Measurements from ENCODE around the gene BCR.
"Not testable (repeated sequence)": the region's sequence is repeated elsewhere in the genome, so short reads cannot be mapped to it uniquely, and the experiment has no call there.

The BCR gene

DNA sequence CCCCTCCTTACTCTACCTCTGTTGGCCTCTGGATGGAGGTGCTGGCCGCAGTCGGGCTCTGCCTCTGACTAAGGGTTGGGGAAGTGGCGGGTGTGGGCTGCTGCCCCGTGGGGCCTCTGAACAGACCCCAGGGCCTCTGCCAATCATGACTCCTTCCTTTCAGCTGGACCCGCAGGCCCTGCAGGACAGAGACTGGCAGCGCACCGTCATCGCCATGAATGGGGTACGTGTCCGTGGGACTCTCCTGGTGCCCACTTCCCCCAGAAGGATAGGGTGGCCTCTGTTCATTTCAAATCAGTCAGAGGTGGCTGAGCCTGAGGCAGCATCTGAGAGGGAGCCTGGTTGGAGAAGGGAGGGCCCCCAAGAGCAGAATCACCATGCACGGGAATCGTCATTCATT is 129.0 kb downstream of the BCR start:
- DNase-seq (ENCODE audit: low spot score); FAIRE-seq: not testable (repeated sequence)

DNA sequence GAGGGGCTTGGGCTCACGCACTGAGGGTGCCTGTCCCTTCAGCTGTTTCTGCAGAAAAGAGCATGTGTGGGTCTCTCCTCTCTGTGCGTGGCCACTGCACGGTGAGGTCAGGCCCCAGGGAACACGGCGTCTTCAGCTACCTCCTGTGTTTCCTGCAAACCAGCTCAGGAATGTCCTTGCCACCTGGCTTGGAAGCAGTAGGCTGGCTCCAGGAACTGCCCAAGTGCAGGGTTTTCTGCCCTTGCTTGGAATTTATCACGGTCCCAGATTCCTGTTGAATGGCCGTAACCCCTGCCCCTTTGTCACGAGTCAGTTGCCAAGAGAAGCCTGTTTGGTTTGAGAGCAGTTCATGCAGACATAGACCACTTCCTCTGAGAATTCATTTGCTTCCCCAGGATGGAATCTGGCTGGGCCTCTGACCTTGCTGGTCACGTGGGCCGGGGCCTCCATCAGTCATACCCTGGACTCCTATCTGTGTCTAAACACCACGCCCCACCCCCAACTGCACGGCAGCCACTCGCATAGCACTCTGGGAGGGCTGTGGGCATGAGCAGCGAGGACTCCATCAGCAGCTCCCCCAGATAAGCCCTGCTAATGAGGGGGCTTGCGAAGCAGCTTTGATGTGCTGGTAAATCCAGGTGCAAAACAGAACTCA is 130.3 kb downstream of the BCR start:
- peak; percentile 38 for FAIRE-seq
- not testable (repeated sequence) for DNase-seq (ENCODE audit: low spot score)

DNA sequence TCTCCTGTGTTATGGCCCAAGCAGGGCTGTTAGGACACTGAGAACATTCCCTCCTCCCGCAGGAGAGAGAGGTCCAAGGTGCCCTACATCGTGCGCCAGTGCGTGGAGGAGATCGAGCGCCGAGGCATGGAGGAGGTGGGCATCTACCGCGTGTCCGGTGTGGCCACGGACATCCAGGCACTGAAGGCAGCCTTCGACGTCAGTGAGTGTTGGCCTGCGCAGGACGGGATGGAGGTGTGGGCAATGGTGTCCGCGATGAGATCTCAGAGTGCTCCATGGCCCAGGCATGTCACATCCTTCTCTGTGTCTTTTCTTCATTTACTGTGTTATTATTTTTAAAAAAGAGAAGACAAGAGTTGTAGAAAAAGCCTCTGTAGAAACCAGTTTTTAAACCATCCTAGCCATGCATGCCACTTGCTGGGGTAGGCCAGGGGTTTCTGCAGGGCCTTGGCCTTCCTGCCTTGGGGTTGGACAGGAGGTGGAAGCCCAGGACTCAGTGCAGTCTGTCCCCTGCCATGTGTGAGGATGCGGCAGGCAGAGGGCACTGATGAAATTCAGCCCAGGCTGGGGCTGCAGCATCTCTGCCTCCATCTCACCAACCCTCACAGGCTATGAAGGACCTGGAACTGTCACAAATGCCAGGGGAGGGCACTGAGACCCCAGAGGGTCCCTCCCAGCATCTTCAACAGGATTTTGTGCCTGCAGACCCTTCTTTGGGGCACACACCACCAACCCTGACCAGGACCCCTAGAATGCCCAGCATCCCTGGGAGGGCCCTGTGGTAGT is 131.5 kb downstream of the BCR start:
- not testable (repeated sequence) for DNase-seq (ENCODE audit: low spot score); FAIRE-seq

DNA sequence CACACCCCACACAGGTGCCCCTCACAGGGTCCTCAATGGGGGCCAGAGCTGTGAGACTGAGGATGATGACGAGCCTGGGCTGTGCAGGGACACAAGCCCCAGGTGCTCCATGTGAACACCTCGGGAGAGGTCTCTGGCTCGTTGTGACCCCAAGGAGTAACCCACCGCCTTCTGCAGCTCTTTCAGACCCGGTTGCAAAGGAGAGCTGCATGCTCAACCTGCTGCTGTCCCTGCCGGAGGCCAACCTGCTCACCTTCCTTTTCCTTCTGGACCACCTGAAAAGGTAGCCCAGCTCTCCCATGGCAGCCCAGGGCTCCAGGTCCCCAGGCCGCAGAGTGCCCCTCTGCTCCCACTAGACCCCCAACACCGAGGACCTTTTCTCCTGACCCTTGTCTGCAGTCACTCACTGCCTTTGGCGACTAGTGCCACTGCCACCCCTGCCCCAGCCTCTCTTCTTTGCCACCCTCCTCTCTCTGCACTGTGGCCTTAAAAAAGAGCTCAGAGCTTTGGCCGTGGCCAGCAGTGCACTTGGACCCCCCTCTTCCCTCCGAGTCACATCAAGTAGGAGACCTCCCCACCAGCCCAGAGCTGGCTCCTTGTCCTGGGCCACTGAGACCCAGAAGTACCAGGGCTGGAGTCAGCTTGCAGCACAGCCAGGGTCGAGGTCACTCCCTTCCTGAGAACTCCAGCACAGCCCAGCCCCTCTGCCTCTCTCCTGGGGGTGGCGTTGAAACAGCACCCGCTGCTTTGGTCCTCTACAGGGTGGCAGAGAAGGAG is 133.7 kb downstream of the BCR start:
- DNase-seq (ENCODE audit: low spot score) (no peak), FAIRE-seq (no peak)

DNA sequence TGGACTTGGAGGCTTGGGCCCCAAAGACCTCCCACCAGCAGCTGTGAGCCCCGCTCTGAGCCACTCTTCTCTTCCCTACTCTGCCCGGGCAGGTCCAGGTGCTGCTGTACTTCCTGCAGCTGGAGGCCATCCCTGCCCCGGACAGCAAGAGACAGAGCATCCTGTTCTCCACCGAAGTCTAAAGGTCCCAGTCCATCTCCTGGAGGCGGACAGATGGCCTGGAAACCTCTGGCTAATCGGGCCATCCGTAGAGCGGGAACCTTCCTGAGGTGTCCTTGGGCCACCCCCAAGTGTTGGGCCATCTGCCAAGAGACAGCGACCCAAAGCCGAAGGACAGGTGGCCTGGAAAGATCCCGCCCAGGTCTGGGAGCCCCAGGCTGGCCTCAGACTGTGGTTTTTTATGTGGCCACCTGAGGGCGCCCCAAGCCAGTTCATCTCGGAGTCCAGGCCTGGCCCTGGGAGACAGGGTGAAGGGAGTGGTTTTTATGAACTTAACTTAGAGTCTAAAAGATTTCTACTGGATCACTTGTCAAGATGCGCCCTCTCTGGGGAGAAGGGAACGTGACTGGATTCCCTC is 135.1 kb downstream of the BCR start:
- peak; percentile 73 for FAIRE-seq

DNA sequence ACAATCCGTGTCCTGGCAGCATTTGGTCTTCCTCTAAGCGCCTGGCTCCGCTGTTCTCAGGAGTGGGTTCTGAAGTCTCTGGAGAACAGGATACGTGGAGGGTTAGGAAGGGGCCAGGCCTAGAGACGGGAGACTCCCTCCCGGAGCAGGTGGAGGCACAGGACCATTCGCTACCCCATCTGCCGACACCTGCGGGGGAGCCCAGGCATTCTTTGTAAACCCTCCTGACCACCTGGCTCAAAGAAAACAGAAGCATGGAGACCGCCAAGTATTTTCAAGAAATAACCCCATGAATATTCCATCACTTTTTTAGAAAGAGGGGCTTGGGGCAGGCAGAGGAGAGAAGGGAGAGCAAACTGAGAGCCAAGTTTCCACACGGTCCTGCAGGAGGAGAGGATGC is 136.3 kb downstream of the BCR start:
- DNase-seq (ENCODE audit: low spot score); FAIRE-seq: not testable (repeated sequence)

More for the DNA sequence above, 135.1 kb downstream of the BCR start:
- DNase-seq (ENCODE audit: low spot score), result peak; percentile 82

DNA sequence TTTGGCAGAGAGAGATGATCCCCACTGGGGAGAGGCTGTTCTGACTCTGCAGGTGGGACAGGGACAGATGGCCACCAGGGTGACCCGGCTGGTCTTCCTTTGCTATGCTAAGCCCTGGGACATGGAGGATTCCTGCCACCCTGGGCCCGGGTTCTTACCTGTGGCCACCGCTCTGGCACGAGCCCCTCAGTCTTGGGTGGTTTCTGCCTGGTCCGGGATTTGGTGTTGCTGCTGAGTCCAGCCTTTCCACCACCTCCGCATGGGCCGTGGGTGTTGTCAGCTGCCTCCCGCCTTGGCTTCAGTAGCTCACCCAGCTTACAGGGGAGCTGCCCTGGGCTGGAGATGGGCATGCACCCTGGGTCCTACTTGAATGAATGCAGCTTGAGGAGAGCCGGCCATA is 138.0 kb downstream of the BCR start:
- DNase-seq (ENCODE audit: low spot score); FAIRE-seq: not testable (repeated sequence)

DNA sequence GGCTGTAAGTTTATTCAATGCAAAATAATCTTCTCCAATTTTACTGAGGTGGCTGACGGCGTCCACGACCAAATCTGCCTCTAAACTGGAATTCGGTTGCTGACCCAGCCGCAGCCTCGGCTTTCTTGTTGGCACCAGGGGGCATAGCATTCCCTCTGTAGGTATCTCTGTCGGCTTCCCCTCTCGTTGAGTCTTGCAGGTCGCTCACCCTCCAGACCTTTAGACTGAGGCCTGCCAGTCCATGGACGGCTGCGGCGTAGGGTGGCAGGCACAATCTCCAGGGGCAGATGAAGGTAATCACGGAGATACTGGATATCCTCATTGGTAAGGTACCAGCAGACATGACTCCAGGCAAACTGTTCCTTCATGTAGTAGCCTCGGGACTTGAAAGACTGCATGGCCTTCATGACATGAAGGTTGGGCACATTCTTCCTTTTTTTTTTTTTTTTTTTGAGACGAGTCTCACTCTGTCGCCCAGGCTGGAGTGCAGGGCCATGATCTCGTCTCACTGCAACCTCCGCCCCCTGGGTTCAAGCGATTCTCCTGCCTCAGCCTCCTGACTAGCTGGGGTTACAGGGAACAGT is 142.3 kb downstream of the BCR start:
- FAIRE-seq; DNase-seq (ENCODE audit: low spot score): not testable (repeated sequence)

DNA sequence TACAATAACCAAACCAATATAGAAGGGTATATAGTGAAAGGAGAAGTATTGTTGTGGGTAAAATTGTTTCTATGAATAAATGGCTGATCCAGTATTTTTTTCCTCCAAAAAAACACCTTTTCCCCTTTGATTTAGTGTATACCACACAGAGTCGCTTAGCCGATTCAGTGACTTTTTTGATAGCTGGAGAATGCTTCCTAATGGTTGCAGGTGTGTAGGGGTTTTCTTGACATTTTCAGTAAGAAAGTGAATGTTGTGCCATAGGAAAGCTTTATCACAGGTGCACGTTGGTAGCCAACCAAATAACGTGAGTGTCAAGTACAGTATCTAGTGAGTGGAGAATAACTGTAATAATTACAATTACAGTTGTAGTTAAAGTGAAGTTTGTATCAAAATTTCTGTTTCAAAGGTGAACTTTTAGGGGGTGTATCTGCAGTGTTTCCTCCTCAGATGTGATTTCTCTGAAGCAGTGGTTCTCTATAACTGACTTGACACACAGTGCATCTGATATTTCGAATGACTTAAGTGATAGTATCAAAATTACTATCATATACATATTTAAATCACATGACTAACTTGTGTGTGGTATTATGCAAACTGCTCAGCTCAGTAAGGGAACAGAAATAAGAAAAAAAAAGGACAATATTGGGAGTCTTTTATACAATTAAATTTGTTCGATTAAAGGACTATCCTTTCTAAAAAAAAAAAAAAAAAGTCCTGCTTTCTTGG is 143.8 kb downstream of the BCR start:
- FAIRE-seq; DNase-seq (ENCODE audit: low spot score): not testable (repeated sequence)

DNA sequence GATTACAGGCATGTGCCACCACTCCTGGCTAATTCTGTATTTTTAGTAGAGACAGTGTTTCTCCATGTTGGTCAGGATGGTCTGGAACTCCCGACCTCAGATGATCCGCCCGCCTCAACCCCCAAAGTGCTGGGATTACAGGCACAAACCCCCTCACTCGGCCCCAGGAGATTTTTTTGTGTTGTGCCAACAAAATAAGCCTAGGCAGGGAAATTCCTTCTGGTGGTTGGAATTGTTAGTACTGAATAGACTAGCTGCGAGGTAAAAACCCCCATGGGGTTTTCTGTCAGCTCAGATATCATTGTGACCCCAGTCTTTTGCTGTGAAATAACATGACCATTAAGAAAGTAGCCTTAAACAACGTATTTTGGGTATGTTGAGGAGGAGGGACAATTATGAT is 144.9 kb downstream of the BCR start:
- FAIRE-seq, result no peak

DNA sequence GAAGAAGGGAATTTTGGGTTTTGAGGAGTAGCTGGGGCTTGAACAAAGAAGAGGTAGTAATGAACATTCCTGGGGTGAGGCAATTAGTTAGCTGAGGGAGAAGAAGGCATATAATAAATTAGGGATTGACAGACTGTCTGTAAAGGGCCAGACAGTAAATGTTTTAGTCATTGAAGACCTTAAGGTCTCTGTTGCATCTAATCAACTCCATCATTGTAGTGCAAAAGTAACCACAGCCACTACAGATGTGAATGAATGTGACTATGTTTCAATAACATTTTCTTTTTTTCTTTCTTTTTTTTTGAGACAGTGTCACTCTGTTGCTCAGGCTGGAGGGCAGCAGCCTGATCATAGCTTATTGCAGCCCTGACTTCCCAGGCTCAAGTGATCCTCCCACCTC is 153.5 kb downstream of the BCR start:
- DNase-seq (ENCODE audit: low spot score); FAIRE-seq: not testable (repeated sequence)

More for the DNA sequence above, 144.9 kb downstream of the BCR start:
- no peak for DNase-seq (ENCODE audit: low spot score)

DNA sequence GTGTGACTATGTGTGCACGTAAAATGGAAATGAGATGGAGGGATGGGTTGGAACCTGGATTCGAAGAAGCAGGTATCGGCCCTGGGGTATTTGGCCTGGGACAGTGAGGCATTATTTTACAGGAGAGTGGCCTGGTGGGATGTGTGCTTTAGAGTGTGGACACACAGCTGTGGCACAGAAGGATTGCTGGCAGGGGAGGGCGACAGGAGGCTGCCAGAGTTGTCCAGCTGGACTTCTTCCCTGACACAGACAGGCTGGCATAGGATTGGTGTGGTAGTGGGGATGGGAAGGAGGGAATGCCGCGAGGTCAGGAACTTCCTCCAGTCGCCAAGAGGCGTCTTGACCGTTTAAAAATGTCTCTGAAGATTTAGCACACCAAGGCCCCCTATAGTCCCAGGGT is 157.4 kb downstream of the BCR start:
- FAIRE-seq; DNase-seq (ENCODE audit: low spot score): not testable (repeated sequence)

DNA sequence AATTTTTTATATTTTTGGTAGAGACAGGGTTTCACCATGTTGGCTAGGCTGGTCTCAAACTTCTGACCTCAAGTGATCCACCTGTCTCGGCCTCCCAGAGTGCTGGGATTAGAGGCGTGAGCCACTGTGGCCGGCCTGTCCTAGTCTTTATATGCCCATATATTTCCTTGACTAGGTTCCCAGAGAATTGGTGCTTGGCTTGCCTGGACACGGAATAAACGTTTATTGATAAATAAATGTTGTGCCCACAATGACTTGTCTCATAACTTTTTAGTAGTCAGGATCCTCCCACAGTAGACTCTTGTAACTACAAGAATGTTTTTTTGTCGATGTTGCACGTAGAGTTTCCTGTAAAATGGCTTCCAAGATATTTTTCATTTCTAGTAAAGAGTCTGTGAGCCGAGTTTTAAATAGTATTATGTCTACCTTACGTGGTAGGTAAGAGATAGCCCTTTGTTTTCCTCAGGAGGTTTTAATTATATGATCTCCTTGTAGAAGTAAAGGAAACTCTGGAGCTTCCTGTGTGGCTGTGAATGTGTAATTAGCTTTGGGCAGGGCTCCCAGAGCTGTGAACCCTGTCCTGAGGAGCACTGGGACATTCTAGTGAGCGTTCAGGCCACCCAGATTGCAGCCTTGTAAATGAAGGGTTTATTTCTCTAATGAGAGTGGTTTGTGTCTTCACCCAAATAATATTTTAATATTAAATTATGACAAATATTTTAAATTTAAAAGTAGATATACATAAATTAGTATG is 161.8 kb downstream of the BCR start:
- FAIRE-seq; DNase-seq (ENCODE audit: low spot score): not testable (repeated sequence)

DNA sequence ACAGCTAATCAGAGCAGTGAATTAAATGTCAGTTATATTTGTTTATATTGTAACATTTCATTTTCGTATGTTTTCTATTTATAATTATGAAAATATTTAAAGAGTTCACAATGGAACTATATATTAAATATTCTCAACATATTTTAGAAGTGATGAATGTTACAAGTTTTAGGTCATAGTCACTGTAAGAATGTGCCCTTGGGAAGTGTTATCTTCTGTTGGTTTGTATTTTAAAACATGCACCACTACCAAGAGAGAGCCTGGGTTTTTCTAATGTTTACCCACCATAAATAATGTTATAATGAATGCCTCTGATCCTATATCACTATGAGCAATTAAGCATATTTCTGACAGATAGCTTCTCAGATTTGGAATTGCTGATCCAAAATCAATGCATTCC is 171.0 kb downstream of the BCR start:
- DNase-seq (ENCODE audit: low spot score), result no peak
- no peak for FAIRE-seq

DNA sequence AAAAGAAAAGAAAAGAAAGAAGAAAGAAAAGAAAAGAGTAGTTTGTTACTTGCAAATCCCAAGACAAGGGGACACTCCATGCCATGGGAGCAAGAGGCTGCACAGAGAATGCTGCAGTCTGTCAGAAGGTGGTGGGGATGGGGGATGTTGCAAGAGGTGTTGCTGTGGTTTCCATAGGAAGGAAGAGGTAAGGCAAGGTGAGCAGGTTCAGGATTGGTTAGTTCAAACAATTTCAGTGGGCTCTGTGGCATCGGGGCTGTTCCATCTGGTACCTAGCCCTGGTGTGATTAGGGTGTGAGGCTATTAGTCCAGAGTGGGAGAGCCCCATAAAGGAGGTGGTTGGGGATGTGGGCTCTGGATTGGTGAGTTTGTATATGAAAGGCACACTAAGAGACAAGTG is 172.7 kb downstream of the BCR start:
- DNase-seq (ENCODE audit: low spot score), result no peak
- FAIRE-seq, result no peak

DNA sequence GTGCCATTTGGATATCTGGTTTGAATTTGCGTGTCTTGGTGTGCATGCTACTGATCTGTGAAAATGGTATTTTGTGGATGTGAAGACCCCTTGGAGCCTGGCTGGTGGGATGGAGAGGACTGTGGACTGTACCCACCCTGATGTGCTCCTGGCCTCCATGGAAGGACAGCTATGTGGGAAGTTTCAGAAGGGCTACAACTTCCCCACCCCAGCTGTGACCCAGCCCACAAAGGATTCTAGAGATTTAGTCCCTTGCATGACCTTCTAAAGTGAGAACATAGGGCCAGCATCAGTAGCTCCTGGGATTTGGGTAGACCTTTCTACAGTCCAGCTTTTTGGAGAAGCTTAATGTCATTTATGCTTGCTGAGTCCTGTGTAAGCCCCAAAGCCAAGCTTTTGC is 173.4 kb downstream of the BCR start:
- no peak for FAIRE-seq
- DNase-seq (ENCODE audit: low spot score), result no peak

DNA sequence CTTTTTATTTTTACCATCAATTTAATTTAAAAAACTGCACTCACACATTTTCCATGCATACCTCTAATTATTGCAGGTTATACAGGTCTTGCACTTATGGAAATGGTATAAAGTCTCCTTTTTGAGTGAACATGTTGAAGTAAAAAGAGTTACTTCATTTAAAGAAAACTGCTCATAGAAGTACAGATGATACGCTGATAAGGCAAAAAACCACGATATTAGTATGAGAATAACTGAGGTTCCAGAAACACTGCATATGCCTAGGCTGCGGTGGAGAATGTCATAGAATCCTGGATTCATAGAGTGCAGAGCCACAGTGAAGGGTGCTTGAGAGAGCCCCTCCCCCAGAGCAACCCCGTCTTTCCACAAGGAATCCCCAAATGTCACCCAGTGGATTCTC is 175.8 kb downstream of the BCR start:
- FAIRE-seq, result no peak
- DNase-seq (ENCODE audit: low spot score), result no peak

DNA sequence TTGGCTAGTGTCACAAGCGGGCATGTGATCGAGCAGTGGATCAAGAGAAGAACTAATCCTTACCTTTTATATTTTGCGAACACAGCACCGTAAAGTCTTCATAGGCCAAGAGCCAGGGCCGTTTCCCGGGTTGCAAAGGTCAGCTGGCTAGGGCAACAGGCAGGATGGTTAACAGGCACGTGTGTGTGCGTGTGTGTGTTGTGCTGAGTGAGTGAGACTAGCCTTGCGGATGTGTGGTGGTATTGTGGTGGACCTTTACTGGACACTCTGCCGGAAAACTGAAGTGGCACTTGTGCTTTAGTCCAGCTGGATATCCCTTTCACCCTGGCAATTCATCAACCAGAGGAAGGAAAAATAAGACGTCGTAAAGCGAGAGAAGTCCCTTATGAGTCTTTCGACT is 176.7 kb downstream of the BCR start:
- DNase-seq (ENCODE audit: low spot score) (no peak), FAIRE-seq (no peak)

DNA sequence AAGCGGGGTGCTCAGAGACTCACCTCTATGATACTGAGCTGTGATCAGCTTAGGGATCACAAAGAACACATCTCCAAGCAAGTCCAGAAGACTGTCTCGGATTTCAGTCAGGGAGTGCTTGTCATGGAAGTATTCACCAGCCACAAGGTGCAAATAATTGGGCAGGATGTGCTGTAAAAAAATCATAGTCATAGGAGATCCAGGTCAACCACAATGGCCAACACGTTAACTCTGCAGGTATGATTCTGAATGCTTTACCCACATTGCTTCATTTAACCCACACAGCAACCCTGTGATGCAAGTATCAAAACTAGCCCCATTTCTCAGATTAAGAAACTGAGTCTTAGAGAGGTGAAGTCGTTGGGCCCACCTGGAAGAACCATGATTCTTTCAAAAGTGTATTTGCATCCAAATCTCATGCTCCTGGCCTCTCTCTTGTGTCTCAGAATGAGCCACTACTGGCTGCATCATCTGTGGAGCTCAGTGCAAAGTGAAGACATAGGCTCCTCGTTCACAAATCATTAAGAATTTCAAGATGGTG is 179.3 kb downstream of the BCR start:
- FAIRE-seq (no peak), DNase-seq (ENCODE audit: low spot score) (no peak)
